ENCODE measurements around the gene CLIP1.

- TF ChIP-seq CTCF (IDR thresholded peaks at IDR 0.05) (no peak), POLR2AphosphoS5 (IDR thresholded peaks at IDR 0.05; ENCODE audit: insufficient read depth in 1 of 2, low read depth in 1 of 2) (no peak), POLR2A (IDR thresholded peaks at IDR 0.05) (no peak)
Measured at GRCh38 chr12:122235741-122236140, 186.7 kb downstream of the CLIP1 start.

Data from vagina (tissue), 2 donors.